Ovary (tissue), 3 donors: Measurements from ENCODE around the gene DIPK1B.

ENCODE experiments used
- CTCF ChIP-seq, 3 donors: fragments of 450-650 bp in 2 of 3; fragments of 200-600 bp in 1 of 3; IDR thresholded peaks; one replicate each; pipeline versions ENCODE4 v1.5.1 to v1.8.0; 2016 to 2022; ENCODE audit warnings: antibody characterized with exemption in 3 of 3, mild to moderate bottlenecking in 1 of 3
- EP300 ChIP-seq: sonication (generic); formaldehyde crosslinking; IDR thresholded peaks from one replicate; pipeline ENCODE4 v1.6.1; 2017; ENCODE audit warnings: antibody characterized with exemption
- donor health status: DM: no; HTN: no; CAD: no.

GRCh38 chr9:136762221-136762691 lies 49.9 kb downstream of the DIPK1B start:
- TF ChIP-seq EP300: no peak
- TF ChIP-seq CTCF (IDR thresholded peaks at IDR 0.05): no peak
